Osteocyte (in vitro differentiated cells): ENCODE data around the gene PHKB. TPM values are rescaled to one million over a fixed set of nuclear protein-coding genes. Genes with fewer than 3 reads are reported as not detected.

ENCODE experiments used
- DNase-seq: peaks from one replicate; pipeline ENCODE4 v3.0.0; 2021; ENCODE audit warnings: mixed read lengths; ENCODE audit not compliant: unreplicated experiment; ENCODE audit errors: extremely low spot score
- H3K27ac Mint-ChIP-seq: one replicate; pipeline ENCODE4 v1.8.0; 2021; ENCODE audit warnings: mild to moderate bottlenecking, mixed read lengths; ENCODE audit not compliant: unreplicated experiment
- H3K27me3 Mint-ChIP-seq: one replicate; pipeline ENCODE4 v1.8.0; 2021; ENCODE audit warnings: mixed read lengths; ENCODE audit not compliant: unreplicated experiment
- H3K36me3 Mint-ChIP-seq: one replicate; pipeline ENCODE4 v1.8.0; 2021; ENCODE audit warnings: mixed read lengths; ENCODE audit not compliant: unreplicated experiment
- H3K4me1 Mint-ChIP-seq: one replicate; pipeline ENCODE4 v1.8.0; 2021; ENCODE audit warnings: mixed read lengths; ENCODE audit not compliant: unreplicated experiment
- H3K4me3 Mint-ChIP-seq: one replicate; pipeline ENCODE4 v1.8.0; 2021; ENCODE audit warnings: mild to moderate bottlenecking, moderate library complexity, mixed read lengths; ENCODE audit not compliant: unreplicated experiment
- H3K9me3 Mint-ChIP-seq: one replicate; pipeline ENCODE4 v1.8.0; 2021; ENCODE audit warnings: mixed read lengths; ENCODE audit not compliant: unreplicated experiment
- CTCF ChIP-seq: fragments of 200-600 bp; sonication (generic); IDR thresholded peaks from 2 replicates; pipeline ENCODE4 v1.5.0; 2021; ENCODE audit warnings: antibody characterized with exemption, mild to moderate bottlenecking, moderate library complexity
- total RNA-seq: library from RNA; stranded (reverse); gene quantifications from 2 replicates; pipeline ENCODE4 v1.2.1, GENCODE V29; 2021

PHKB gene
- total RNA-seq, 1 donor from 2014 or later, result 64.3 TPM

- TF ChIP-seq CTCF, result no peak
- no peak for DNase-seq
- Mint-ChIP-seq H3K4me1 (no peaks in the 10 kb centered on the region), H3K9me3 (no peaks in the 10 kb centered on the region), H3K4me3 (no peak overlapping the region), H3K27me3 (no peaks in the 10 kb centered on the region), H3K36me3 (peaks cover 36% of the 10 kb centered on the region), H3K27ac (no peak overlapping the region)
Observed at GRCh38 chr16:47592232-47592631, 131.1 kb downstream of the PHKB start.

GRCh38 chr16:47599512-47599911 lies 138.4 kb downstream of the PHKB start:
- Mint-ChIP-seq H3K27ac (no peak overlapping the region), H3K27me3 (no peaks in the 10 kb centered on the region), H3K9me3 (no peaks in the 10 kb centered on the region), H3K4me1 (no peaks in the 10 kb centered on the region), H3K4me3 (no peak overlapping the region), H3K36me3 (peaks cover 13% of the 10 kb centered on the region)
- no peak for DNase-seq
- TF ChIP-seq CTCF, result no peak

GRCh38 chr16:47600376-47600775 lies 139.2 kb downstream of the PHKB start:
- Mint-ChIP-seq H3K27ac (no peak overlapping the region), H3K9me3 (no peaks in the 10 kb centered on the region), H3K4me3 (no peak overlapping the region), H3K4me1 (no peaks in the 10 kb centered on the region), H3K27me3 (no peaks in the 10 kb centered on the region), H3K36me3 (peaks cover 13% of the 10 kb centered on the region)
- no peak for DNase-seq
- no peak for TF ChIP-seq CTCF

GRCh38 chr16:47604306-47604705 lies 143.2 kb downstream of the PHKB start:
- H3K4me1 Mint-ChIP-seq, result no peaks in the 10 kb centered on the region
- no peak overlapping the region for H3K4me3 Mint-ChIP-seq
- peaks cover 23% of the 10 kb centered on the region for H3K36me3 Mint-ChIP-seq
- no peak overlapping the region for H3K27ac Mint-ChIP-seq
- no peak for DNase-seq
- no peaks in the 10 kb centered on the region for H3K27me3 Mint-ChIP-seq
- H3K9me3 Mint-ChIP-seq, result peaks cover 10% of the 10 kb centered on the region
- TF ChIP-seq CTCF, result no peak

- H3K36me3 Mint-ChIP-seq, result peaks cover 32% of the 10 kb centered on the region
- H3K4me3 Mint-ChIP-seq, result no peak overlapping the region
- H3K9me3 Mint-ChIP-seq, result peaks cover 10% of the 10 kb centered on the region
- no peak for TF ChIP-seq CTCF
- H3K4me1 Mint-ChIP-seq, result no peaks in the 10 kb centered on the region
- H3K27me3 Mint-ChIP-seq, result no peaks in the 10 kb centered on the region
- DNase-seq, result no peak
- H3K27ac Mint-ChIP-seq, result no peak overlapping the region
Observed at GRCh38 chr16:47611042-47611441, 149.9 kb downstream of the PHKB start.
